Activated CD8-positive, alpha-beta memory T cell treated with anti-CD3 and anti-CD28 coated beads for 1 hour (primary cell): Measurements from ENCODE around the gene ZDHHC18.
"Not testable (repeated sequence)": the region's sequence is repeated elsewhere in the genome, so short reads cannot be mapped to it uniquely, and the experiment has no call there.

Source experiments
- DNase-seq, 2 donors: peaks; one replicate each; pipeline ENCODE4 v3.0.0-alpha.2; 2020; ENCODE audit warnings: low read depth in 1 of 2; ENCODE audit errors: extremely low read depth in 1 of 2

The ZDHHC18 gene

DNA sequence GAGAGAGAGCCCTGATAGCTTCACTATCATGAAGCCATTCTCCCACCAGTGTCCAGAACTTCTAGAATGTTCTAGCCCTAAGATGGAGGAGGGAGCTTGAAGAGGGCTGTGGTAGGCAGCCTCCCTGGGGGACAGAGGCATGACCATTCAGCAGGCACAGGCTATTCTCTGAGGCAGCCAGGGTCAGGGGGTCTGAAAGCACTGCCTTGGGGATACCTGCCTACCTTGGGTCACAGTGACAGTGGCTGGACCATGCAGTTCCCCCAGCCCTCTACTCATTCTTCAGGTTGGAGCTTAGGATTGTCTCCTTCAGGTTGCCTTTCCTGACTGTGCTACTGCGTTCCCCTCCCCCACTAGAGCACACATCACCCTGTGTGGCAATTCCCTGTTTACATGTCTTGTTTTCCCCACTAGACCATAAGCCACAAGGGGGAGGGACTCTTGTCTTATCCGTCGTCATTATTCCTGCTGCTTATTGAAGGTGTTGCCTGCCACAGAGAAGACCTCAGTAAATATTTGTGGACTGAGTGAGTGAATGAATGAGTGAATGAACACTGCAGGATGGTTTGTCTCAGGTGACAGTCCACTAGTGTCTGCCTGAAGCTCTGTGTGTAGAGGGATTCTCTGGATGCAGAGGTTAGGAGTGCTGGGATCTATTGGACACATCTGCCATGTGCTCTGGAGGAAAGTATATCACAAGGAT, 5.2 kb downstream of the ZDHHC18 start:
- DNase-seq, result no peak

DNA sequence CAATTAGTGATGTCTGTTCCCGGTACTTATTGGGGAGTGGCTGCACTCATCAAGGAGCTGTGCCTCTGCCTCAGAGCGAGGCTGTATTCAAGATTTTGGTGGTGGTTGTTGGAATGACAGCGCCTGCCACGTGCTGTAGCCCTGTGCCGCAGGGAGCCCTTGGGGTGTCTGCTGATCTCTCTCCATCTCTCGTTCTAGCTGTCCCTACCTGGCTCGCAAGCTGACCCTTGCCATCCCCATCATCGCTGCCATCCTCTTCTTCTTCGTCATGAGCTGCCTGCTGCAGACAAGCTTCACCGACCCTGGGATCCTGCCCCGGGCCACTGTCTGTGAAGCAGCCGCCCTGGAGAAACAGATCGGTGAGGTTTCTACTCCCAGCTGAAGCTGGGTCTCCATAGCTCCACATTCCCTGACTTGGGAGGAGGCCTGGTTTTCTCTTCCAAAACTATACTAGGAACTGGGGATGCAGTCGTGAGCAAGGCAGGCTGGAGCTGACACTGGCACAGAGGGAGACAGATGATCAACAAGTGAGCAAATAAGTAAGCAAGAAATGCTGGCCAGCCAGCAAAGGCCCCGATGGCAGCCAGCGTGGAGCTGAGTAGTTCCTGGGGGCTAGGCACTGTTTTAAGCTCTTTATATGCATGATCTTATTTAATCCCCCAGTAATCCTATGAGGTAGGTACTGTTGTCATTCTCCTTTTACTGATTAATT, 5.9 kb downstream of the ZDHHC18 start:
- DNase-seq, result no peak

DNA sequence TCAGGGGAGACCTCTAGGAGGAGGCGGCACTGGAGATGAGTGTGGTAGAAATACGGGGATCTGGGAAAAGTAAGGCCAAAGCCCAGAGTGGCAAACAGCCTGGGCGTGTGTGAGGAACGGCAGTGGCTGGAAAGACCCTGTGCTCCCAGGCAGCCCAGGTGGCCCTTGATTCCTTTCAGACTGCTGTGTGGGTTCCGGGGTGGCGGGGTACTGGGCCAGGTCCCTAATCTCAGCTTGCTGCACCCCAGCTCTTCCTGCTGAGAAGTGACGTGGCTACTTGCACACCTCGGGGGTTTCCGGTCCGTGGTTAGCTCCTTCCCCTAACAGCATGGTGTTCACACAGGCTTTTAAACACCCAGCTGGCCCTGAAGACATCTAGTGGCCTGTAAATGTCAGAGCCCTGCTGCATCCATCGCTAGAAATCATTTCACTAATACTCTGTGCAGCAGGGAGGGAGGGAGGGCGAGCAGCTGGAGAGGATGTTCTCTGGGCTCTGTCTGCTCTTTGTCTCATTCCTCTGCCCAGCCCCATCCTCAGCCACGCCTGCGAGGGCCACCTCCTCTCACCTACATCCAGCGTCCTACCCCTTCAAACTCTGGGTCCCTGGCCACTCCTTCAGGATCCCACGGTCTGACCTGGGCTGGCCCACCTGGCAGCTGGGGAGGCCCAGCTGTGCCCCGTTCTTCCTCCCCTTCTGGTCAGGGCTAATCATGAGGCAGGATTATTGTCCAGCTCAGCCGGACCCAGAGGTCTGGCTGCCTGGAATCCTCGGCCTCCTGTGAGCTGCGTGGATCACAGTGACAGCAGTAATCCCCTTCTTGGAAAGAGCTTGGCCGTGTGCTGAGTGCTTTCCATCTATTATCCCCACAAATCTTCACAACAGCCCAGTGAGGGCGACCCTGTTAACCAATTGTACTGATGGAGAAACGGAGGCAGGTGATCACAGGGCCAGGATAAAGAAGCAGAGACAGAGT, 7.2 kb downstream of the ZDHHC18 start:
- DNase-seq, result peak; percentile 74 to 85

DNA sequence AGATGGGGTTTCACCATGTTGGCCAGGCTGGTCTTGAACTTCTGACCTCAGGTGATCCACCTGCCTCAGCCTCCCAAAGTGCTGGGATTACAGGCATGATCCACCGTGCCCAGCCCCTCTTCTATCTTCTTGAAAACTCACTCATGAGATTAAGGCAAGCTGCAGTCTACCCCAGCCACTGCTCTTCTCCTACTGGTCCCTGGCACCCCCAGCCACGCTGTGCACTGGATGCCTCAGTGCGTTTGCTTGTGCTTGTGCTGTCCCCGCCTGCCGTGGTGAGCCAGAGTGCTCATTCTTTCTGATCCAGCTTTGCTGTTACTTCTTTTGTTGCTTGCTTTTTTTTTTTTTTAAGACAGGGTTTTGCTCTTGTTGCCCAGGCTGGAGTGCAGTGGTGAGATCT, 11.2 kb downstream of the ZDHHC18 start:
- DNase-seq, result not testable (repeated sequence)

DNA sequence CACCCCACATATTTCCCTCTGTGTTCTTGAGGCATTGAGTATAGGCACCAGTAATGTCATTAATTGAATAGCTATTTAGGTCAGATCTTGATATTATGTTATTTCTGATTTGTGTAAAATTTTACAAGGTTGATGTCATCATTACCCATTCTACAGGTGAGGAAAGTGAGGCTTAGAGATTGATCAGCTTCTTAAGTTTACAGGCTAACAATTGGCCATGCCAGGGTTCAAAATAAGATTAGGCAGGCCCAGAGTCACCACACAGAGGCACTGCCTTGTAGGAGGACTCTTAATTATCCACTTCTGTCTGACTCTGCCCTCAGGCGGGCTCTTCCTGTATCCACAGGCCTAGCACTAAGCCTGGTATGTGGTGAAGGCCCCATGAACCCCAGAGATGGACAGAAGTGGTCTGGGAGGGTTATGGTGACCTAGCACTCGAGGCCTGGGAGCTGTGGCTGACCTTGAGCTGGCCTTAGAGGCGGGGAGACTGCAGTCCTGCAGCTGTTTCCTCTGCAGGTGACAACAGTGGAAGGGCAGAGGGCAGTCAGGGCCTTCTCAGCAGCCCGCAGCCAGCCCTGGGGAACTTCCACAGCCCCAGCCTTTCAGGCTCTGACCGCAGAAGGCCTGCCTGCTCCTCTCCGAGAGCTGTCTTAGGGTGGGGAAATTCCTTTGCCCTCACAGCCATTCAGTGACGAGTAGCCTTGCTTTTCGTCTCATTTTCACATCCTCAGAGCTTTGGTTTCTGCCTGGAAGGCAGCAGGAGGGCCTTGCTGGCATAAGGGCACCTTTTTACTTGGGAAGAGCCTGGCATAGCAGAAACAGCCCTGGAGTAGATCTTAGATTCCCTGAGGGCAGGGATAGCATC, 12.2 kb downstream of the ZDHHC18 start:
- DNase-seq, result no peak

DNA sequence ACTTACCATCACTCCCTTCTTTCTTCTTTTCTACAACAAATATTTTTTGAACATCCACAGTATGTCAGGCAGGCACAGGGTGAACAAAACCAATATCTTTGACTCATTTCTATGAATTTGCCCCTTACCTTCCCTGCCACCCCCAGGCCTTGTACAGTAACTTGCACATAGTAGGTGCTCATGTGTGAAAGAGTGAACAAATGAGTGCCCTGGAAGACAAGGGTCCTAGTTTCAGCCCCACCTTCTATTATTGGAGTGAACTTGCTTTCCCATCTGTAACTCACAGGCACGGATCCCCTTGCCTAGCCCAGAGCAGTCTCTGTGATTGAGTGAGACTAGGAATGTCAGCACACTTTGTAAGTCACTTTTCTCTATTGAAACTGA, 12.8 kb downstream of the ZDHHC18 start:
- no peak for DNase-seq

DNA sequence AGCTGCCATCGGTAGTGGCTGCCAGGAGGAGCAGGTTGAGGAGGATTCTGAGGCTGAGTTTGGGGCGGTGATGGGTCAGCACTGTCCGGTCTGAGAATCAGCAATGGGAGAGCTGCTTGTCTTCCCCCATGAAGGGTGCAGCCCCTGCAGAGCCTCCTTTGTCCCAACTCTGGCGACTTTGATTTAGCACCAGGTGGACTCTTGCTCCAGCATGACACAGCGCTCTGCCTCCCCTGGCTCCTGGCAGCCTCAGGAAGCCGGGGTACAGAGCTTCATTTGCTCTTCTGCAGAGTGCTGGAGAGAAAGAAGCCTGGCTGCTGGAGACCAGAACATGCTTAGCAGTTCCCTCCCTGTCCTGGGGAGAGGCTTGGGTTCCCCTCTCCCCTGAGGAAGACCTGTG, 13.3 kb downstream of the ZDHHC18 start:
- DNase-seq, result no peak

DNA sequence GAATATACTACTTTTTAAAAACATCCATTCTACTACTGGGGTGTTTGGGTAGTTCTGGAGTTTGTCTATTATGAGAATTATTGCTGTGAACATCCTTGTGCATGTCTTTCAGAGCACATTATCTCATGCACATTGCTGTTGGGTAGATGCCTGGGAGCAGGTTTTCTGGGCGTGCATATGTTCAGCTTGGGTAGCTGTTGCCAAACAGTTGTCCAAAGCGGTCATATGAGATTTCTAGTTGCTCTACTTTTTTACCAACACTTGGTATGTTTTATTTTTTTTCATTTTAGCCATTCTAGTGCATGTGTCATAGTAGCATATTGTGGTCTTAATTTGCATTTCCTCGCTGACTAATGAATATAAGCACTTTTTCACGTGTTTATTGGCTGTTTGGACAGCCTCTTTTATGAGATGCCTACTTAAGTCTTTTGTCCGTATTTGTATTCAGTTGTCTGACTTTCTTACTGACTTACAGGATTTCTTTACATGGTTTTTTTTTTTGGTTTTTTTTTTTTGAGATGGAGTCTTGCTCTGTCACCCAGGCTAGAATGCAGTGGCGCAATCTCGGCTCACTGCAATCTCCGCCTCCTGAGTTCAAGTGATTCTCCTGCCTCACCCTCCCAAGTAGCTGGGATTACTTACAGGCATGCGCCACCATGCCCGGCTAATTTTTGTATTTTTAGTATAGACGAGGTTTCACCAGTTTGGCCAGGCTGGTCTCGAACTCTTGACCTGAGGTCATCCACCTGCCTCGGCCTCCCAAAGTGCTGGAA, 18.1 kb downstream of the ZDHHC18 start:
- DNase-seq, result no peak

DNA sequence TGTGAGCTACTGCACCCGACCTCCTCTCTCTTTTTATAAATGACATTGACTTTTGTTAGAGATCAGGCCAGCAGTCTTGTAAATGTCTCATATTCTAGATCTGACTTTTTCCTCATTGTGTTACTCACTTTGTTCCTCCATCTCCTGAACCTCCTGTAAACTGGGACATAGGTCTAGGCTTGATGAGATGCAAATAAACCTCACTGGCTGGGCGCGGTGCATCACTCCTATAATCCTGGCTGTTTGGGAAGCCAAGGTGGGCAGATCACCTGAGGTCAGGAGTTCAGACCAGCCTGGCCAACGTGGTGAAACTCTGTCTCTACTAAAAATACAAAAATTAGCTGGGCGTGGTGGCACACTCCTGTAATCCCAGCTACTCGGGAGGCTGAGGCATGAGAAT, 21.3 kb downstream of the ZDHHC18 start:
- DNase-seq, result not testable (repeated sequence)

DNA sequence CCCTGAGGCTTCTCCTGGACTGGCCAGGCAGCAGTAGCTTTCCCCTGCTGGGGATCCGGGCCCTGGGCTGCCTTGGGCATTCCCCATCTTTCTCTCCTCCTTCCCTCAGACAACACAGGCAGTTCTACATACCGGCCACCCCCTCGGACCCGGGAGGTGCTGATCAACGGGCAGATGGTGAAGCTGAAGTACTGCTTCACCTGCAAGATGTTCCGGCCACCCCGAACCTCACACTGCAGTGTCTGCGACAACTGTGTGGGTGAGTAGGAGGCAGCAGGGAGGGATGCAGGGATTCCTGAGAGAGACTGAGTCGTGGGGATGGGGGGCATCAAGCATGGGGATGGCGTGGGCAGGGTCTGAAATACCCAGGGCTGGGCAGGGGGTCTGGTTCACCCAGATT, 22.0 kb downstream of the ZDHHC18 start:
- DNase-seq, result no peak

DNA sequence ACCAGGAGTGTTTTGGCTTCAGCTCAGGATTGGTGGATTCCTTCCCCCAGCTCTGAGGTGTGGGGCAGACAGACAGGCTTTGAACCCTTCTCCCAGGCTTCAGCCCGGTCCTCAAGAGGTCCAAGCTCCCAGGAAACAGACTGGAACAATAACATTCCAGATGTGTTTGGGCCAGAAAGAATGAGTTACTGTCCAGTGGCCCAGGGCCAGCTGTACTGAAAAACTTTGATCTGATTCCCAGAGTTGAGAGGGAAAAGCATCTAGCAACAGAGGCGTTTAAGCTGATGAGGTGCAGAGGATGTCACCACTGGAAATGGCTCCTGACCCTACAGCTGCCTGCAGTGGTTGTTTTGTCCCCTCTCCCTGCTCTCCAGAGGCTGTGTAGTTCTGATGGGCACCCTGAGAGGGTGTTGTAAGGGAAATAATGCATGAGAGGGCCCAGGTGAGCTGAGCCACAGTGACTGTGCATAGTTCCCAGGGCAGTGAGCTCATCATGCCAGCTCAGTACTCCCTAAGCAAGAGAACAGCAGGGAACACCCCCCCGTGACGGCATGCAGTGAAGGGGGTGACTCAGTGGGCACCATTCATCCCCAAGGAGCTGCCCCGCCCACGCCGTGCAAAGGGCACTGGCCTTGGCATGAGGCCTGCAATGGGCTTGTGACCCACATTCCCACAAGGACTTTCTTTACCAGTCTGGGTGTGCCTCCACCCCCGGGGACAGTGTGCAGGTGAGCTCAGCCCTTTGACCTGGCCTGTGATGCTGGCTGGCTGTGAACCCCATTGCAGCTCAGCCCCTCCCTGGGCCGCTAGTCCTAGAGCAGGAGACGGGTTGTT, 22.7 kb downstream of the ZDHHC18 start:
- DNase-seq, result no peak

DNA sequence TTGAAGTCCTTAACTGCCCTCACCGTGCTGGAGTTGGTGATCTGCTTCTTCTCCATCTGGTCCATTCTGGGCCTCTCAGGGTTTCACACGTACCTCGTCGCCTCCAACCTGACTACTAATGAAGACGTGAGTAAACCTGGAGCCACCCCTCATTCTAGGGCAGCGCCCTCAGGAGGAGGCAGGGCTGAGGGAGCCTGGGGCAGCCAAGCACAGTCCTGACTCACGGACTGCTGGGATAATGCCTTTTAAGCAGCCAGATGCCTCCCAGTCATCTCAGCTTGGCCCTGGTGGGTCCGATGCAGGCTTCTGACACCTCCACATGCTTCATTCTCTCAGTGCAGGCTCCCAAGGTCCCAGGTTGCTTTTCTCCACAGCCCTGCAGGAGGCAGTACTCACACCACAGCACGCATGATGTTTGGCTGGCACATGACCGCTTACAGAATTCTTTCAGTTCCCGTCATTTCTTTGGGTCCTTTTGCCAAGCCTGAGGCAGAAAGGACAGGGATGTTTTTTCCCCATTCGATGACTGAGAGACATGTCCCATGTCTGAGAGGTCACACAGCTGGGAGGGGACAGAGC, 24.7 kb downstream of the ZDHHC18 start:
- DNase-seq, result no peak

DNA sequence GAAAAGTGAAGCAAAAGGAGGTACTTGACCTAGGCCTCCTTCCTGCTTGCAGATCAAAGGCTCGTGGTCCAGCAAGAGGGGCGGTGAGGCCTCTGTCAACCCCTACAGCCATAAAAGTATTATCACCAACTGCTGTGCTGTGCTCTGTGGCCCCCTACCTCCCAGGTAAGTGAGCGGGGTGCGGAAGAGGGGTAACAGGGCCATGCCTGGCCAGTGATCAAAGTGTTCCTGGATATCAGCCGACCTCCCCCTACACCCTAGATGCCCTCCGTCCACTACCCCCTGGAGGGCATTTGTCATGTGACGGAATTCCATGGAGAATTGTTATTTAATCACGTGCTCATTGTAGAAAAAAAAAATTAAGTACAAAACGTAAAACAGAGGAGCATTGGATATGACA, 26.2 kb downstream of the ZDHHC18 start:
- DNase-seq, result no peak

DNA sequence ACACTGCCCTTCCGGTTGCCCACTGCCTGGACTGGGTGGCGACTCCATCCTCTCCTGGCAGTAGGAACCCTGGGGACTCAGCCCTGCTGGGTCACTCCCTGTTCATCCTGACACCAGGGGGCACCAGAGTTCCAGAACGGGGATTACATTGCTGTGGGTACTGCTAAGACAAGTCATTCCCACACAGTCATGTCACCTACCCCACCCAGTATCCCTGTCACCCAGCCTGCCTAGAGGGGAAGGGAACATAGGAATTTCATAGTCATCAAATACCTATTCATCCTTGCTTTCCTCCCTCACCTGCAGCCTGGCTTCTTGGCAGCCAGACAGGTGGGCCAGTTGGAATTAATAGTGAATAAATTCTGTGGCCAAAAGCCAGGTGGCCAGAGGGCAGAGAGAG, 26.7 kb downstream of the ZDHHC18 start:
- peak; percentile 62 to 75 for DNase-seq

DNA sequence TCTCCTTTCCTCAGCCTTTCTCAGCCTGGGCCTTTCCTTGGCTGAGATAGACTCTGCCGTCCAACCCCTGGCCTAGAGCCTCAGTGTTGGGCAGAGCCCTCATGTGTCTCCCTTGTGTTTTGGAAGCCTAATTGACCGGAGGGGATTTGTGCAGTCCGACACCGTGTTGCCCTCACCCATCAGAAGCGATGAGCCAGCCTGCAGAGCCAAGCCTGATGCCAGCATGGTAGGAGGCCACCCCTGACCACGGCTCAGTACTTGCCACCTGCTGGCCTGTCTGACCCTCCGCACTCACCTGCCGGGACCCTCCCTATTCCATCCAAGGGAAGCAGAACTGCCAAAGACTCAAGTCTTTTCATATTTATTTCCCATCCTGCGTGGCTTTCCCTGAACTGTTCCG, 27.1 kb downstream of the ZDHHC18 start:
- no peak for DNase-seq

DNA sequence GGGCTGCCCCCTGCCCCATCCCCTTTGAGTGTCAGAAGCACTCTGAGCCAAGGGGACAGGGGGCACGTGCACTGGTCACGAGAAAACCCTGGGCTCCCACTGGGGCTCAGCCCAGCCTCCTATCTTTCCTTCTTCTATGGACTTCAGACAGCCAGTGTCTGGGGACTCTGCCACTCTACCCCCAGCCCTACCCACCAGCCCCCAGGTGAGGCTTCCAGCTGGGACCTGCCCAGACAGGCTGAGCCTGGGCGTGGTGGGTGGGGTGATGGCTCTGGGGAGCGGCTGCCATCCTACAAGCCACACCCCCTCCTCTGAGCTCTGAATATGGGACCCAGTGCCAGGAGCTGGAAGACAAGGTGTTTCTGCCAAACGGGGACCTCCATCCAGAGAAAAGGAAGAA, 28.4 kb downstream of the ZDHHC18 start:
- DNase-seq, result no peak

DNA sequence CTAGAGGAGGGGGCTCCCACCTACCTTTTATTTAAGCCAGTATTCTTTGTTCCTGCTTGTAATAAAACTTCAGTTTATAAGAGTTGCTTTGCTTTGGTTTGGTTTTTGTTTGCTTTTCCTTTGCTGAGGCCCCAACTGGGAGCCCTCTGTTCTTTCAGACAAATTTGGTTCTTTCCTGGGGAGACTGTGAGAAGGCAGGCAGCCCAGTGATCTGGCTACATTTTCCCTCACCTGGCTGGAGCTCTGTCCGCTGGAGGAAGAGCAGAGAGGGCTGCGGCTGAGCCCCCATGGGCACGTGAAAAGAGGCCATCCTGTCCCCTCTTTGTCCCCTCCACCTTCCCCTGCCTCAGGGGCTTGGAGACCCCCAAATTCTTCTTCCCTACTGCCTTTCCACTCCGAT, 29.1 kb downstream of the ZDHHC18 start:
- no peak for DNase-seq

DNA sequence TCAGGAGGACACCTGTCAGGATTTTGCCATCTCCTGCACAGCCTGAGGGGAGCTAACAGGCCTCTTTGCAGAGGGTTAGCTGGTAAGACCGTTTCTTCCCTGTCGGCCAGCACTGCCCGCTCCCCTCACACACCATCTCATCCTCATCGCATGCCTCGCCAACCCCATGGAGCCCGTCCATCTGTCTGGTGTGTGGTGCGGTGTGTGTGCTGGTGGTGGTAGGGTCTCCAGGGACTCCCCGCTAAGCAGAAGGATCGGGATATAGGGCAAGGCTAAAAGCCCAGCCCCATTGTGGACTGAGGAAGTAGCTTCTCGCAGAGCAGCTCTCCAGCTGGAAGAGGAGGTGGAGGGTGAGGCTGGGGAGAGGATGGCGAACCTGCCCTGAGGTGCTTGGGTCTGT, 29.7 kb downstream of the ZDHHC18 start:
- DNase-seq, result no peak
